Thoracic aorta (tissue), 2 donors: ENCODE results near the gene KRT24. TPM values are rescaled to one million over a fixed set of nuclear protein-coding genes. Genes with fewer than 3 reads are reported as not detected.

Source experiments
- ATAC-seq: fragments of 150-250 bp; one replicate; pipeline ENCODE4 v1.8.0; 2017; ENCODE audit warnings: low read depth; ENCODE audit not compliant: insufficient number of reproducible peaks, low FRiP score
- DNase-seq: peaks from one replicate; pipeline ENCODE4 v3.0.0-alpha.2; 2020; ENCODE audit warnings: low spot score
- H3K27ac ChIP-seq, 2 donors: fragments of 200-600 bp; sonication (generic); 1 replicate in 1 of 2; 2 replicates in 1 of 2; pipeline ENCODE4 v1.5.1; 2016; ENCODE audit warnings: mild to moderate bottlenecking in 2 of 2, moderate library complexity in 2 of 2
- H3K27me3 ChIP-seq: fragments of 200-600 bp; sonication (generic); replicated peaks from 2 replicates; pipeline ENCODE4 v1.6.0; 2016; ENCODE audit warnings: mild to moderate bottlenecking; ENCODE audit not compliant: insufficient read depth
- H3K36me3 ChIP-seq: fragments of 200-600 bp; sonication (generic); one replicate; pipeline ENCODE4 v1.5.1; 2016
- H3K4me1 ChIP-seq, 2 donors: fragments of 200-600 bp; sonication (generic); 1 replicate in 1 of 2; 2 replicates in 1 of 2; pipeline versions ENCODE4 v1.5.1 to v1.6.0; 2016; ENCODE audit warnings: low read depth in 2 of 2, mild to moderate bottlenecking in 1 of 2; ENCODE audit not compliant: control insufficient read depth in 1 of 2
- H3K4me3 ChIP-seq: fragments of 200-600 bp; sonication (generic); 2 replicates; pipeline ENCODE4 v1.5.1; 2016; ENCODE audit warnings: mild to moderate bottlenecking
- H3K9me3 ChIP-seq: fragments of 200-600 bp; sonication (generic); 2 replicates; pipeline ENCODE4 v1.5.1; 2016
- CTCF ChIP-seq: fragments of 200-600 bp; sonication (generic); IDR thresholded peaks from one replicate; pipeline ENCODE4 v1.5.1; 2019; ENCODE audit warnings: antibody characterized with exemption
- total RNA-seq, 2 donors: library from RNA; depleted of rRNA; stranded (reverse); fragments of >200 nt; gene quantifications; one replicate each; pipeline versions ENCODE4 v1.1.0 to v1.2.3, GENCODE V29; 2016

KRT24 gene
- total RNA-seq, 2 donors from 2014 or later: not detected

GRCh38 chr17:40722241-40722640 lies 18.7 kb upstream of the KRT24 start:
- ATAC-seq: no peak
- H3K36me3 ChIP-seq: no peaks in the 10 kb centered on the region
- no peak overlapping the region for H3K27ac ChIP-seq

GRCh38 chr17:40720899-40721298 lies 17.3 kb upstream of the KRT24 start:
- DNase-seq (no peak), ATAC-seq (no peak)
- Histone ChIP-seq H3K9me3 (no peaks in the 10 kb centered on the region), H3K4me3 (no peak overlapping the region), H3K36me3 (no peaks in the 10 kb centered on the region), H3K4me1 (no peaks in the 10 kb centered on the region), H3K27ac (no peak overlapping the region), H3K27me3 (no peaks in the 10 kb centered on the region)
- TF ChIP-seq CTCF: no peak

More at GRCh38 chr17:40722241-40722640, 18.7 kb upstream of the KRT24 start:
- DNase-seq: no peak
- no peaks in the 10 kb centered on the region for H3K4me1 ChIP-seq
- no peaks in the 10 kb centered on the region for H3K27me3 ChIP-seq
- H3K9me3 ChIP-seq: no peaks in the 10 kb centered on the region
- no peak overlapping the region for H3K4me3 ChIP-seq
- no peak for TF ChIP-seq CTCF

- TF ChIP-seq CTCF: no peak
- Histone ChIP-seq H3K27ac (no peak overlapping the region), H3K36me3 (no peaks in the 10 kb centered on the region), H3K27me3 (no peaks in the 10 kb centered on the region), H3K4me1 (no peaks in the 10 kb centered on the region), H3K9me3 (no peaks in the 10 kb centered on the region), H3K4me3 (no peak overlapping the region)
- DNase-seq (no peak), ATAC-seq (no peak)
Observed at GRCh38 chr17:40718930-40719329, 15.4 kb upstream of the KRT24 start.

- H3K27me3 ChIP-seq: no peaks in the 10 kb centered on the region
- ATAC-seq (no peak), DNase-seq (no peak)
- no peaks in the 10 kb centered on the region for H3K4me1 ChIP-seq
- no peak overlapping the region for H3K4me3 ChIP-seq
- no peaks in the 10 kb centered on the region for H3K9me3 ChIP-seq
- TF ChIP-seq CTCF: no peak
- H3K27ac ChIP-seq: no peak overlapping the region
- H3K36me3 ChIP-seq: no peaks in the 10 kb centered on the region
Observed at GRCh38 chr17:40717776-40718175, 14.2 kb upstream of the KRT24 start.

GRCh38 chr17:40714473-40714872 lies 10.9 kb upstream of the KRT24 start:
- no peak for ATAC-seq
- no peaks in the 10 kb centered on the region for H3K36me3 ChIP-seq

More at GRCh38 chr17:40714473-40714872, 10.9 kb upstream of the KRT24 start:
- Histone ChIP-seq H3K27ac (no peak overlapping the region), H3K4me3 (no peak overlapping the region), H3K27me3 (no peaks in the 10 kb centered on the region), H3K9me3 (no peaks in the 10 kb centered on the region), H3K4me1 (no peaks in the 10 kb centered on the region)
- no peak for DNase-seq
- TF ChIP-seq CTCF: no peak
